ENCODE results near the gene PIP5K1B.

The PIP5K1B gene

DNA sequence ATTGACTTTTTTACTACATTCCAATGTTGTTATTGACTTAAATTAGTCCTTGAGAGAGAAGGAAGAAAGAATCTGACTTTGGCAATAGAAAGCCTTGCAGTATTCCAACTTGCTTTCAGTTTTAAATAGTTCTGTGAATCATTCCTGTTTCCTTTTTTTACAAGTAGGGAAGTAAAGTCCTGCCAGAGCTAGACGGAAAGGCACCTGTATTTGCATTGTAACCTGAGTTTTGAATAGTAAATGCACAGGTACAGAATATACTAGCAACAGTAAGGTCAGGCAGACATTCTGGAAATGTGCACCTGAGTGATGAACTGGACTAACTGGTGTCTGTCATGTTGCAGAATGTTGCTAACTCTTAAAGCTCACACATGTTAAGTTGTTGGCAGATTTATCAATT, 208.0 kb downstream of the PIP5K1B start:
- no peak for DNase-seq (ENCODE audit: low spot score)

GRCh38 chr9:68914751-68915150, 209.7 kb downstream of the PIP5K1B start:
- no peak for DNase-seq (ENCODE audit: low spot score)

DNA sequence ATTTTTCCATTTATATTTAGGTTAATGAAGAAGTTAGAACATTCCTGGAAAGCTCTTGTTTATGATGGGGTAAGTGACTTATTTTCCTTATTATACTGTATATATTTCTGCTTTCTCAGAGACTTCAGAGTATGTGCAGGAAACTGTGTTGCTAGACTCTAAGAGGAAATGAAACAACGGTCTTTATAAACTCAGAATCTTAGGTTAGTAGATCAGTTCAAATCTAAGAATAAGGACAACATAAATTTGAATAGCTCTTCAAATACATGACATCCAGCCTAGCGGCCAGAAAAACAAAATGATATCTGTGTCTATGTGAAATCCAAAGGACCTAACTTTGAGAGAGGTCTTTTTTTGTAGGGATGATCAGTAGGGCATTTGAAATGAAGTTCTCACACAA, 214.6 kb downstream of the PIP5K1B start:
- DNase-seq (ENCODE audit: low spot score): no peak

- no peak for DNase-seq (ENCODE audit: low spot score)
These were observed 215.9 kb downstream of the PIP5K1B start for GRCh38 chr9:68920921-68921320.

- DNase-seq (ENCODE audit: low spot score): no peak
These were observed 218.4 kb downstream of the PIP5K1B start for GRCh38 chr9:68923480-68923879.

DNA sequence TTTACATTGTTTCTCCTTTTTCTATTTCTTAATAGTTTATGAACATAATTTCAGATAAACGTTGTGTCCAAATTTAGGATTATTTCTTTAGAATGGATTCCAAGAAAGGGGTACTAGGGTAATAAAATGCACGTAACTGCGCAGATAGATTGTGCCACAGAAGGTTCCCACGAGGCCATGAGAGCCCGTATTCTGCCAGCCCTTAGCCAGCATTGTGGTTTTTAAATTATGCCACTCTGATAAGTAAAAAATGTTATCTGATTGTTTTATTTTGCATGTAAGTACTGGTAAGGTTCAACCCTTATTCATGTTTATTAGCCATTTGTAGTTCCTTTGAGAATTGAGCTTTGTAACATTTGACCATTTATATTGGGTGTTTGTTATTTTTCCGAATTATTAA, 220.1 kb downstream of the PIP5K1B start:
- DNase-seq (ENCODE audit: low spot score): no peak

GRCh38 chr9:68927165-68927564, 222.1 kb downstream of the PIP5K1B start:
- no peak for DNase-seq (ENCODE audit: low spot score)

GRCh38 chr9:68931821-68932220, 226.8 kb downstream of the PIP5K1B start:
- peak; percentile 97 for DNase-seq (ENCODE audit: low spot score)

- no peak for DNase-seq (ENCODE audit: low spot score)
These were observed 227.4 kb downstream of the PIP5K1B start for GRCh38 chr9:68932458-68932857.

DNA sequence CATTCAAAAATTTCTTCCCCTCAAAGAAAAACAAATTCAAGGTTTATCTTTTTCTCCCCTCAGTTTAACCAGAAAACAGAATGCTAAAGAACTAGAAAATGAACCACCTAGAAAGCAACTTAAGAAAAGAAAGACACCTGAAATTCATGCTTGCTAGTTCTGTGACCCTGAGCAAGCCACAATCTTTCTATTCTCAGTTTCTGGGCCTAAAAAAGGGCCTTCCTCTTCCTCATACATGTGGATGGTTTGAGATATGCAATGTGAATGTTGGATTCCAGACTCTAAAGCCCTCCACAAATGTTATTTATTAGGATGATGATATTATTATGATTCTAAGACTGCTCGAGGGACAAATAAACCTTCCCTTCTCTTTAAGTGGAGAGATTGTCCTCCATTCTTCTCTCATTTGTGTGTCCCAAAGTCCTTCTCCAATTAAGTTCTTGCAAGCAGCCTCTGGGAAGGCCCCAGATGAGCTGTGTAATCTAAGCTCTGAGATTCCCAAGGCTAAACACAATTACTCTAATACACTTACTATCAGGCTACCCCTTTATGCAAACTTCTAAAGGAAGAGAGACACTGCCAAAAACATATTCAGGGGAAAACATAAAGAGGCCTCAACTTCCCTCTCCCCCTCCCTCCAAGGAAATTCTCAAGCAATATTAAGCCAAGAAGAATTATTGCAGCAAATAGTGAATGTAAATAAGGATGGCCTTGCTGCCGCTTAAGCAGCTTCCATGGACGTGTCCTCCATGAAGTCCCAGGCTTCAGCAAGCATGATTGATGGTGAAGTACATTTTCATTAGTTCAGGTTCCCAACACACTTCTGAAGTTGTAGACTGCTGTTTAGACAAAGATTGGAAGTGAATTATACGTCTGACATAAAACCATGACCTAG, 228.6 kb downstream of the PIP5K1B start:
- DNase-seq (ENCODE audit: low spot score): no peak

GRCh38 chr9:68934329-68934644, 229.2 kb downstream of the PIP5K1B start:
- no peak for DNase-seq (ENCODE audit: low spot score)

DNA sequence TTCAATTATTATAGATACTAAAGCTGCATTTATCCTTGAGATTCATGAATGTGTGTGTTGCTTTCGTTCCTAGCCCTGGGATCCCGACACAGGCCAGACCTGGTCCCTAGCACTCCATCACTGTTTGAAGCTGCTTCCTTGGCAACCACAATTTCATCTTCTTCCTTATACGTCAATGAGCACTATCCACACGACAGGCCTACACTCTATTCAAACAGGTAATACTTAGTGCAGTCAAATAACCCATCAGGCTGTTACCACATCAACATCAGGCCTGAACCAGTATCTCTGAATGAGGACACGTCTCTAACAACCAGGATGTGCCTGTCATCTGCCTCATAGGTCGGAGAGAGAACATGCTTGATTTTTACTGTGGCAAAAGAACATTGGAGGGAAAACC, 235.5 kb downstream of the PIP5K1B start:
- no peak for DNase-seq (ENCODE audit: low spot score)

DNA sequence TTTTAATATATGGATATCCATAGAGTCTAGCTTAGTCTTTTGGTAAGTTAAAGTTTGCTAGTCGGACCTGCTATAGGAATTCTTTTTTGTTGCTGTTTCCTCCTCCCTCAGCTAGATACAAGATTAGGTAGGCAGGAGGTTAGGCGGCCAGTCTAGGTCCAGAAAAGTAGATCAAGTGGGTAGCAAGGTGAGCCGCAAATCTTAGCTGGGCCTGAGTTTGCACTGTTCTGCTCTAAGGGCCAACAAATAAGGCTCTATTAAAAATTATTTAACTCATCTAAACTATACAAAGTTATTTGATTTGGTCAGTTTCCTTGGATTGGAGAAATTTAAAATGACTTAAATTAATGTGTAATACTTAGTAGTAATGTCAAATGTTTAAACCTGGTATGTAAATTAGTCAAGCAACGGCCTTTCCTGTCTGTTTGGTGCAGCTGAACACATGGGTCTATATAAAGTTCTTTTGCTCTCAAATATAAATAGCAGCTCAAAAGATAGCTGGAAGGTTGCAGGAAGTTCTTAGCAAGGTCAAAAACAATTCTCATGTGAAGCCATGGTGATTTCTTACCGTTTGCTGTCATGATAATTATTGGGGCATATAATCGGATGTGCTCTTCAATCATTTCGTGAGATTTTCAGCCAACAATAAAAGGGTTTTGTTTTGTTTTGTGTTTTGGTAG, 236.9 kb downstream of the PIP5K1B start:
- no peak for DNase-seq (ENCODE audit: low spot score)

DNA sequence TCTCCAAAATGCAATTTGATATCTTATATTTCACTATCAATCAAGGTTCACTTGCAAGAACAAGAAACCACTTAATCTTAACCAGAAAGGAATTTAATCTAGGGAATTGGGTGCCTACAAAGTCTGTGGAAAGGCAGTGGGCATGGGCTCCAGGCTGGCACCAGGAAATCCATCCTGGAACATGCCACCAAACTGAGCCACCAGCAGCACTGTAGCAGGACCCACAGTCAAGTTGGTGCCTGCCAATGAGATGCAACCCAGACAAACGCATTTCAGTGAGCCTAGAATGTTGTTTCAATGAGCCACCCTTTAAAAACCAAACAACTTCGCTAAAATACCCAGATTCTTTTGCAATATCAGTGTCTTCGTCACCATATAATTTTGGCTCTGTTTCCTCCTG, 237.8 kb downstream of the PIP5K1B start:
- no peak for DNase-seq (ENCODE audit: low spot score)

- DNase-seq (ENCODE audit: low spot score): no peak
These were observed 242.0 kb downstream of the PIP5K1B start for GRCh38 chr9:68947015-68947414.

- DNase-seq (ENCODE audit: low spot score): no peak
These were observed 243.0 kb downstream of the PIP5K1B start for GRCh38 chr9:68947842-68948569.

GRCh38 chr9:68949271-68950000, 244.4 kb downstream of the PIP5K1B start:
- DNase-seq (ENCODE audit: low spot score): no peak

DNA sequence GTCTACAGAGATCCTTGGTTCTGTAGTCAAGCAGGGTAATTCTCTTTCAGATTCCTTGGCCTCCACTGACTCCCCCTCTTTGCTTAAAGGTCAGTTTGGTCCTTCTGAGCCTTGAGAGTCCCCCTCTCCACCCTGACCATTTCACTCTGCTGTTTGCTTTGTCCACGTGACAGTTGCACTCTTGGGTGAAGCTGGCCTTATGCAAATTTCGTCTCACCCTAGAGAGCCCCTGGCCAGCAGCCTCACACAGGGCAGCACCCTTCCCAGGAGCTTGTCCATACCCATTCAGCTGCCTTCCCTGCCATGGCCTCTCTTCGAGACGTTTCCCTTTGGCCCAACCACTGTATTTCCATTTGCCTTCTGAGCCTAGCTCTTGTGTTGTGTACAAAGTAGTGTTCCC, 245.1 kb downstream of the PIP5K1B start:
- DNase-seq (ENCODE audit: low spot score): no peak

DNA sequence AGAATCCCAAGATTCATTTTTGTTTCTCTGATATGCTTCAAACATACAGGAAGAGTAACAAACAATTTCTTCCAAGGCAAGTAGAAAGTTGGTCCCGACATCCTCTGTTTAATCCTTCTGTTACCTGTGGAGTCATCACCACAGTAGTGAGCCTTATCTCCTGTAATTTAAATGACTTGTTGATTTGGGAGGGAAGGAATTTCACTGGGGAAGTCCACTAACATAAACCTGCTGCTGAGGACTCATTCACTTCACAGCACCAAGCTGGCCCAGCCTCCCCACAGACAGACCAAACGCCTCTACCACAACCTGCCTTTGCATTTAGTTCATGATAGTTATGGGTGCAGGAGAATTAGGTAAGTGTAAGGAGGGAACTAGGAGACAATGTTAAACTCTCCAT, 245.6 kb downstream of the PIP5K1B start:
- no peak for DNase-seq (ENCODE audit: low spot score)

DNA sequence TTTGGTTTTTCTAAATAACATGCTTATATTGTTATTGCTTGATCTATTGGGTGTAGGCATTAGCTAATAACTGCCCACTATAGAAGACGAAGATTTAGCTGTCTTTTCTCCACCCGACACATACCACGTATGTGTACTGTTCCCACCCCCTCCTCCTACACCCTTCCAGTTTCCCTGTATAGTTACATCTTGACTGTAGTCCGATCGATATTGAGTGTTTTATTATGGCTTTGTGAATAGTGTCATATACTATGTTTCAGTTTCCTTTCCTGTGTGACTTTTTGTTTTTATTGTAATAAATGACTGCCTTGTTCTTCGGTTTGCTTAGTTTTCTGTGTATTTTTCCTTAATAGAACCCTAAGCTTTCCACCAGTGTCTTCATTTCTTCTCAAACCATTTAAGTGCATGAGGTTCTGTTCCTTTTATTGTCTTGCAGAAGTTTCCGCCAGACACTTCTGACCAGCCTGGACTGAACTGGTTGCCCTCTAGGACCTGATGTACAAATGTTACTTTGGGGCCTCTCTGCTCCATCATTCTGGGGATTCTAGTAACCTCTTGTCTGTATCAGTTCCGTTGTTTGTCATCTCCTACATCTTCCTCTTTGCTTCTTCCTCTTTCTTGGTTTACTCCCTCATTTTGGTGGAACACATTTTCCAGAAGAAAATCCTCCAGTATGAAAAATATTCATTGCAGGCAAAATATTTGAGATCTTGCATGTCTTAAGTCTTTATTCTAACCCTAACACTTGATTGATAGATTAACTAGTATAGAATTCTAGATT, 247.0 kb downstream of the PIP5K1B start:
- DNase-seq (ENCODE audit: low spot score): no peak

DNA sequence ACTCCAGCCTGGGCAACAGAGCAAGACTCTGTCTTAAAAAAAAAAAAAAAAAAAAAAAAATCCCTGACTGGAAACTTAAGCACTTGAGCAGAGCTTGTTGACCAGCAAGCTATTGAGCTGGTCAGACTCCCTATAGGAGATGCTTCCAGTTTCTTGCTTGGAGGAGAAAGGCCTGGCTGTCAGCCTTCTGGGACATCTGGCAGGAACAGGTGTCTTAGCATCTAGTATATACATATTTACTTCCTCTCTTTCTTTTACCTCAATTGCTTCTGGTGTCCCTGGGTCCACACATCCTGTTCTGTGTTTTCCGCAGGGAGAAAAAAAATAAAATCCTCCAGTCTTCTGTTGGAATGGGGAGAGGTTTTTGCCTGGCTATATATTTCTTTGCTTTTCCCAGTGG, 248.7 kb downstream of the PIP5K1B start:
- DNase-seq (ENCODE audit: low spot score): no peak

DNA sequence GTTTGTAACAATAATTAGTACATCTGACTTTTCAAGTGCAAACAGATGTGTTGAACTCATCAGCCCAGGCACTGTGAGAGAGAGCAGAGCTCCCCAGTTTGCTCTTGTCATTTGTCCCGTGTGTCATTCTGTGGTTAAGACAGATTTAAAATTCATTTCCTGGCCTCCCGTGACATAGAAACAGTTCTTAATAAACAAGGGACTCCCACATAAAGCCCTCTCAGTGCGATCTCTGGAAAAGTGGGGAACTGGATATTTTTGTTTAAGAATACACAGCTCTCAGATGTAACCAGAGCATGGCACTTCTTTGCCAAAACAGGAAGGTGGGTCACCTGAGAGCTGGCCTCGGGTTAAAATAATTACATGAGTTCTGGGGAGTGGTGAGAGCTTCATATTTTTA, 250.3 kb downstream of the PIP5K1B start:
- no peak for DNase-seq (ENCODE audit: low spot score)

Data from COLO829 (cell line).